Neutrophil (primary cell): Measurements from ENCODE around the gene FAT1.

ENCODE experiments used
- H3K27ac ChIP-seq: fragments of 200-600 bp; sonication (generic); 2 replicates; pipeline ENCODE4 v1.5.1; 2016; ENCODE audit warnings: mild to moderate bottlenecking, moderate library complexity
- H3K27me3 ChIP-seq: fragments of 200-600 bp; sonication (generic); 2 replicates; pipeline ENCODE4 v1.6.0; 2016; ENCODE audit warnings: mild to moderate bottlenecking
- H3K36me3 ChIP-seq: fragments of 200-600 bp; sonication (generic); 2 replicates; pipeline ENCODE4 v1.5.1; 2017
- H3K4me1 ChIP-seq, 2 experiments: fragments of 200-600 bp in 1 of 2; sonication (generic) in 1 of 2; 1 replicate in 1 of 2; 2 replicates in 1 of 2; pipeline versions ENCODE4 v1.5.1 to v1.6.1; 2013 to 2016; ENCODE audit warnings: low read depth in 1 of 2, low read length in 1 of 2, mild to moderate bottlenecking in 1 of 2, moderate library complexity in 1 of 2; ENCODE audit not compliant: control insufficient read depth in 1 of 2, insufficient read depth in 1 of 2
- H3K4me3 ChIP-seq, 2 experiments: fragments of 200-600 bp in 1 of 2; sonication (generic) in 1 of 2; 1 replicate in 1 of 2; 2 replicates in 1 of 2; pipeline ENCODE4 v1.5.1; 2013 to 2016; ENCODE audit warnings: low read depth in 1 of 2, low read length in 1 of 2, mild to moderate bottlenecking in 1 of 2, moderate library complexity in 1 of 2
- H3K9me3 ChIP-seq: fragments of 200-600 bp; sonication (generic); 2 replicates; pipeline ENCODE4 v1.5.1; 2016
- CTCF ChIP-seq: fragments of 200-600 bp; sonication (generic); IDR thresholded peaks from 2 replicates; pipeline ENCODE4 v1.5.1; 2016; ENCODE audit warnings: antibody characterized with exemption

The FAT1 gene

DNA sequence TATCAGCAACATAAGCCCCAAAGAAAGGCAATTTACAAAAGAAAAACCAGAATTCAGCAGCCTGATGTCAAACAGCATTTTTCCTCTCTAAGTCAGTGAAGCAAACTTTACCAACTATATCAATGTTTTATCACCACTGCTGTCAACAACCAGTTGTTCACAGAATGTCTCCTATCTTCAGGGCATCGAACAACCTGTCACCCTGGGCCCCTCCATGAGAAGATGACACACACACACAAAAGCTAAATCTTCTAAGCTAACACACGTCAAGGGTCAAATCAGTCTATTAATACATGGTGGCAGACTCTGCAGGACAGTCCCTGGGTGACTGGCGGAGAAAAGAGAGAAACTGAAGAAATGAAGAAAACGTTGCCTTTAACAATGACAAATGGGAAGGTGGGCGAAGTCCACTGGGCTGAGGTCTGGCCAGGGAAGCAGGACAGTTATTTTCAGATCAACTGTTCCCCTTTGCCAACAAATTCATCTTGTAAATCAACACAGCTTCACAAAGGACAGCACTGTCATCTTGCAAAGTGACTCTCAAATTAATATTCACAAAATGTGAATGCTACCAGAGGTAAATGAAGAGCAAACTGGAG is 13.0 kb downstream of the FAT1 start:
- Histone ChIP-seq H3K36me3 (no peaks in the 10 kb centered on the region), H3K27ac (no peak overlapping the region), H3K4me3 (no peak overlapping the region), H3K27me3 (no peaks in the 10 kb centered on the region), H3K9me3 (no peaks in the 10 kb centered on the region), H3K4me1 (no peaks in the 10 kb centered on the region)
- TF ChIP-seq CTCF: no peak

DNA sequence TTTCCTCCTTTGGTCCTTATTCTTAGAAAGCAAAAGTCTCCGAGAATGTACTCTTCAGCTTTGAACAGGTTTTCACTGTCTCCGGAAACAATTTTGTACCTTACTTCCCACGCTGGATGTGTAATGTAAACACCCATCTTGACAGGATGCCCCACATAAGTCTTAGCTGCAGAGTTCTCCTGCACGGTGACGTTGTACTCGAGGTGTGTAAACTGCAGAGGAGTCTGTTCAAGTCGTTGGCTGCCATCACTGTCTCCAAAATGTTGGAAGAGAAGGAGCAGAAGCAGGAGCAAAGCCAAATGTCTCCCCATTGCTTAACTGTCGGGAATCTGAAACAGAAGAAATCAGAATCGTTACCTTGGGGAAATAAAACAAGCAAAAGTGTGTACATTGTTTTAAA is 14.1 kb downstream of the FAT1 start:
- Histone ChIP-seq H3K27me3 (no peaks in the 10 kb centered on the region), H3K27ac (no peak overlapping the region), H3K9me3 (no peaks in the 10 kb centered on the region), H3K36me3 (no peaks in the 10 kb centered on the region), H3K4me1 (no peaks in the 10 kb centered on the region), H3K4me3 (no peak overlapping the region)
- TF ChIP-seq CTCF: no peak

GRCh38 chr4:186708554-186708953 is 15.1 kb downstream of the FAT1 start:
- no peaks in the 10 kb centered on the region for H3K36me3 ChIP-seq
- H3K4me3 ChIP-seq: no peak overlapping the region
- TF ChIP-seq CTCF: no peak
- no peak overlapping the region for H3K27ac ChIP-seq
- H3K27me3 ChIP-seq: no peaks in the 10 kb centered on the region
- no peaks in the 10 kb centered on the region for H3K4me1 ChIP-seq
- no peaks in the 10 kb centered on the region for H3K9me3 ChIP-seq

- Histone ChIP-seq H3K36me3 (no peaks in the 10 kb centered on the region), H3K27me3 (no peaks in the 10 kb centered on the region), H3K4me1 (no peaks in the 10 kb centered on the region)
These were observed 15.7 kb downstream of the FAT1 start for GRCh38 chr4:186707996-186708395.

DNA sequence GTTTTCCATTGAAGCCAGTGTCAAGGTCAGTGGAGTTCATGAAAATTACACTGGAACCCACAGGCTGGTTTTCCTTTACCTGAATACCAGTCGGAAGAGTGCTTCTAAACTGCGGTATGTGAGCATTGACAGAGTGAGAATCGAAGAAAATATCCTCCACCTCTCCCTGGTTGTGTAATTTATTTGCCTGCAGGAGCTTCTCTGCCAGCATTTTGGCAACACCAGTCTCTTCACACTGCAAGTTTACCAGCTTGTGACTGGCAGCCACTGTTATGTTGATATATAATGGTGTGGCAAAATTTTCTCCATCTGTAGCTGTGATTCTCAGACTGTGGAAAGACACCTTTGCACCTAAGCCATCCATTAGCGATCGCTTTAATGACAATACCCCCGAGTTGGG is 16.1 kb downstream of the FAT1 start:
- H3K36me3 ChIP-seq: no peaks in the 10 kb centered on the region
- no peak for TF ChIP-seq CTCF

More at GRCh38 chr4:186707996-186708395, 15.7 kb downstream of the FAT1 start:
- TF ChIP-seq CTCF: no peak
- Histone ChIP-seq H3K9me3 (no peaks in the 10 kb centered on the region), H3K27ac (no peak overlapping the region), H3K4me3 (no peak overlapping the region)

DNA sequence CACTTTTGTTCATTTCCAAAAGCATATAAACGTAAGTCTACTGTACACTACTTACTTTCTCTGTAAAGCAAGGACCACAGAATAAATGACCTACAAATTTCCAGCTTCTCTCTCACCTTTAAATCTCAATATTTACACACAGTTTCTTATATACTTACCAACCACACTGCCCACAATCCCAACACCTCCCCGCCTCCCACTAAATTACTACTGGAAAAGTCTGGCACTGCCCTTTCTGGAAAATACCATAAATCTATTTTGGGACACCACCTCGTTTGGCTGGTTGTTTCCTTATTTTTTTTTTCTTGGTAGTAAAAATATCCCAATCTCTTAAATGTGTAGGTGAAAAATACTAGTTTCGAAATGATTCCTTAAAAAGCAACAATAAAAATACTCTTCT is 19.6 kb downstream of the FAT1 start:
- Histone ChIP-seq H3K27me3 (no peaks in the 10 kb centered on the region), H3K36me3 (no peaks in the 10 kb centered on the region), H3K4me3 (no peak overlapping the region), H3K4me1 (no peaks in the 10 kb centered on the region), H3K9me3 (no peaks in the 10 kb centered on the region), H3K27ac (no peak overlapping the region)
- TF ChIP-seq CTCF: no peak

More for the DNA sequence above, 16.1 kb downstream of the FAT1 start:
- Histone ChIP-seq H3K27me3 (no peaks in the 10 kb centered on the region), H3K4me3 (no peak overlapping the region), H3K9me3 (no peaks in the 10 kb centered on the region), H3K4me1 (no peaks in the 10 kb centered on the region), H3K27ac (no peak overlapping the region)
